HFF-Myc (cell line): ENCODE results near the gene WBP2.
"Not testable (repeated sequence)": the region's sequence is repeated elsewhere in the genome, so short reads cannot be mapped to it uniquely, and the experiment has no call there.

ENCODE experiments used
- DNase-seq: peaks from one replicate; pipeline ENCODE4 v3.0.0-alpha.2; 2011; ENCODE audit warnings: low read depth; ENCODE audit errors: extremely low read depth
- H3K4me3 ChIP-seq: replicated peaks from 2 replicates; pipeline ENCODE4 v1.5.1; 2011; ENCODE audit warnings: low read depth, mild to moderate bottlenecking, control low read depth, low read length
- TF ChIP-seq, protein P1 (sequence below): IDR thresholded peaks from 2 replicates; pipeline ENCODE4 v1.5.1; 2012; ENCODE audit warnings: mild to moderate bottlenecking, low read depth, low read length, control low read depth; ENCODE audit errors: missing control alignments

Gene WBP2

DNA sequence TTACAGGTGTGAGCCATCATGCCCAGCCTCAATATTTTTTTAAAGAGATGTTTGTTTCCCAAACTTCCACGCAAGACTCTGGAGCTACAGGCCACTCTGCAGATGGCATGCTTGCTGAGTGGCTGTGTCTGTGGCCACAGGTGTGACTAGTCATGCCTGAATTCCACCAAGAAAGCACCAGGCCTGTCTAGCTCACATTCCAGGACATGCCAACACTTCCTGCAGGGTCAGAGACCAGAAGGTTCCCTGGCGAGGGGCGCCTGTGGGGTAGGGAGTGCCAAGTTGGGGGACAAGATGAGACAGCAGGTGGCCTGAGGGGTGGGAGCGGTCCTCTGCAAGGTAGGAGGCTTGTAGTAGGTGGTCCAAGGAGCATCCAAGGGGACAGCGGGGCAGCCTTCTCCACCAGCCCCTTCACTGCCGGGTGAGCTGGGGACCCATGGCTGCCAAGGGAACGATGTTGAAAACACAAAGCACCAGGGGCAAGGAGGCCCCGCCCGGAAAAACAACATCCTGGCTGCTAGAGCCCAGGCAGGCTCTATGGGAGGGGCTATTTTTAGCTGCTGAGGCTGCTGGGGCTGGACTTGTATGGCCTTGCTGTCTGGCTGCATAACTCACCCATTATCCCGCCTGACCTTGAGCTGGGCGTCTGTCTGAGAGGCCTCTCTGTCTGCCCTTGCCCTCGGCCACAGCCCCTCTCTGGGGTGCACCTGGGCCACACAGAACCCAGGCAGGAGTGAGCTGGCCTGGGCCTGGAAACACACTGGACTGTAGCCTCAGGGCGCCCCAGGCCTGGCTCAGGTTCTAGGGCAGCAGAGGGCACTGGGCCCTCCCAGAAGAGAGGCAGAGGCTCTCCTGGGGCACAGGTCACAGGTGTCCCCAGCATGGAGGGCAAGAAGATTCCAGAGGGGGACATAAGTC is 17.6 kb upstream of the WBP2 start:
- DNase-seq, result no peak
- no peak overlapping the region for H3K4me3 ChIP-seq

DNA sequence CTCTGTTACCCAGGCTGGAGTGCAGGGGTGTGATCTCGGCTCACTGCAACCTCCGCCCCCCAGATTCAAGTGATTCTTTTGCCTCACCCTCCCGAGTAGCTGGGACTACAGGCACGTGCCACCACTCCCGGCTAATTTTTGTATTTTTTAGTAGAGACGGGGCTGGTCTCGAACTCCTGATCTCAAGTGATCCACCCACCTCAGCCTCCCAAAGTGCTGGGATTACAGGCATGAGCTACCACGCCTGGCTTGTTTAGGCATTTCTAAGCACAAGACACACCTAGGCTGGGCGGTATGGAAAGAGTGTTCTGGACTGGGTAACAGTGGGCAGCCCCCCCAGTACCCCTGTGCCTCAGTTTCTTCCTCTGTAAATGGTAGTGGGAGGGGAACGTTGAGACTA is 15.1 kb upstream of the WBP2 start:
- not testable (repeated sequence) for H3K4me3 ChIP-seq, DNase-seq

More for the DNA sequence above, 17.6 kb upstream of the WBP2 start:
- TF ChIP-seq, protein P1, sequence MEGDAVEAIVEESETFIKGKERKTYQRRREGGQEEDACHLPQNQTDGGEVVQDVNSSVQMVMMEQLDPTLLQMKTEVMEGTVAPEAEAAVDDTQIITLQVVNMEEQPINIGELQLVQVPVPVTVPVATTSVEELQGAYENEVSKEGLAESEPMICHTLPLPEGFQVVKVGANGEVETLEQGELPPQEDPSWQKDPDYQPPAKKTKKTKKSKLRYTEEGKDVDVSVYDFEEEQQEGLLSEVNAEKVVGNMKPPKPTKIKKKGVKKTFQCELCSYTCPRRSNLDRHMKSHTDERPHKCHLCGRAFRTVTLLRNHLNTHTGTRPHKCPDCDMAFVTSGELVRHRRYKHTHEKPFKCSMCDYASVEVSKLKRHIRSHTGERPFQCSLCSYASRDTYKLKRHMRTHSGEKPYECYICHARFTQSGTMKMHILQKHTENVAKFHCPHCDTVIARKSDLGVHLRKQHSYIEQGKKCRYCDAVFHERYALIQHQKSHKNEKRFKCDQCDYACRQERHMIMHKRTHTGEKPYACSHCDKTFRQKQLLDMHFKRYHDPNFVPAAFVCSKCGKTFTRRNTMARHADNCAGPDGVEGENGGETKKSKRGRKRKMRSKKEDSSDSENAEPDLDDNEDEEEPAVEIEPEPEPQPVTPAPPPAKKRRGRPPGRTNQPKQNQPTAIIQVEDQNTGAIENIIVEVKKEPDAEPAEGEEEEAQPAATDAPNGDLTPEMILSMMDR, result no peak

DNA sequence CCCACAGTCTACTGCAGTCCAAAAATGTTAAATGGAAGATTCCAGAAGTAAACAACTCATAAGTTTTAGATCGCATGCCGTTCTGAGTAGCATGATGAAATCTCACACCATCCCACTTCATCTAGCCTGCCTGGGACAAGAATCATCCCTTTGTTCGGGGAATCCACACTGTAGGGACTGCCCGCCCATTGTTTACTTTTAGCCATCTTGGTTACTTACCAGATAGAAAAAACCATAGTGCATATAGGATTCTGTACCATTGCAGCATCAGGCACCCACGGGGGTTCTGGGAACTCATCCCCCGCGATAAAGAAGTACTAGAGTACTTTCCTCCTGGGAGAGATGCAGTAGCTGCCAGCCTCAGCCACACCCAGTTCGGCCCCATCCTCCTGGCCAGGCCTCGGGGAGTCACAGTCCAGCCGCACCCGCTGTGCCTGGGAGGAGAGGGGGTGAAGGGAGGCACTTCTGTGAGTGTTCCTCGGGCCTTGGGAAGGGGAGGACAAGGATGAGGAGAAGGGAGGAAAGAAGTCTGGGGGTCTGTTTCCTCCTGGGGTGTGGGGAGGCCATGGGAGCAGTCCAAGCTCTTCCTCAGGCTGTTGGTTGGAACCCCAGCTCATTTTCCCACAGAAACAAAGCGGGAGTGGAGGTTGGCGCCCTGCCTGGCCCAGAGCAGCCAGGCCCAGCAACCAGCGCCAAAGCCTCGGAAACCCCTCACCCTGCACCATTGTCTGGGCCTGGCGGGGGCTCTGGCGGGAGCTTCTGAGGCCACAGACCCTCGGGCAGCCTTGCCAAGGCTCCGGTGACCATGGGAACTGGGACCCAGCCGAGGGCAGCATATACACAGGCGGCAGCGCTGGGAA is 14.4 kb upstream of the WBP2 start:
- TF ChIP-seq, protein P1, result no peak
- DNase-seq, result no peak
- H3K4me3 ChIP-seq, result no peak overlapping the region

DNA sequence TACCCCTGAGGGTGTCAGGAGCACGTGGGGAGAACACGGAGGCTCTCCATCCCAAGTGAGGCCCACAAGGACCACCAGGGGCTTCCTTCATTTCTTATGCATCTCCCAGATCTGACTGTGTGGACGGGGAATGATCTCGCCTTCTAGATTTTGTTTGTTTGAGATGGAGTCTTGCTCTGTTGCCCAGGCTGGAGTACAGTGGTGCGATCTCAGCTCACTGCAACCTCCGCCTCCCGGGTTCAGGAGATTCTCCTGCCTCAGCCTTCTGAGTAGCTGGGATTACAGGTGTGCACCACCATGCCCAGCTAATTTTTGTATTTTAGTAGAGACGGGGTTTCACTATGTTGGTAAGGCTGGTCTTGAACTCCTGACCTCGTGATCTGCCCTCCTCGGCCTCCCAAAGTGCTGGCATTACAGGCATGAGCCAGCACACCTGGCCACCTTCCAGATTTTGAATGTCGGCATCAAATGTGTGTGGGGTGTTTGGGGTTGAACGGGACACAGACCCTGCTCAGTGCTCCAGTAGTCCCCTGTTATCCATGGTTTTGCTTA is 13.7 kb upstream of the WBP2 start:
- not testable (repeated sequence) for DNase-seq, H3K4me3 ChIP-seq

DNA sequence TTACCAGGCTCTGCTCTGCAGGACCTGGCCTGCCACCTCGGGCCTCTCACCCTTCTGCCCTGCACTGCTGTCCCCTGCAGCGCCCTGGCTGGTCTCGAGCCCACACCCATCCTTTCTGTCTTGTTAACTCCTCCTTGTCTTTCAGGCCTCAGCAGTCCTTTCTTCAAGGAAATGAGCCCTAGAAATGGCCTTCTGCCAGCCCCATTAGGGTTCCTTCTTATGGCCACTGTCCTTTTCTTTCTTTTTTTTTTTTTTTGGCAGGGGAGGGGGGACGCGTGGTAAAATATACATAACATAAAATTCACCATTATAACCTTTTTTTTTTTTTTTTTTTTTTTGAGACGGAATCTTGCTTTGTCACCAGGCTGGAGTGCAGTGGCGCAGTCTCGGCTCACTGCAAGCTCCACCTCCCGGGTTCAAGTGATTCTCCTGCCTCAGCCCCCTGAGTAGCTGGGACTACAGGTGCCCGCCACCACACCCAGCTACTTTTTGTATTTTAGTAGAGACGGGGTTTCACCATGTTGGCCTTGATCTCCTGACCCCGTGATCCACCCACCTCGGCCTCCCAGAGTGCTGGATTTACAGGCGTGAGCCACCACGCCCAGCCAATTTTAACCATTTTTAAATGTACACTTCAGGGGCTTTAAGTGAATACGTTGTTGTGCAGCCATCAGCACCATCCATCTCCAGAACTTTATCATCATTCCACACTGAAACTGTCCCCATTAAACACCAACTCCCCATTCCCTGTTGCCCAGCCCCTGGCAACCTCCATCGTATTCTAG is 10.5 kb upstream of the WBP2 start:
- H3K4me3 ChIP-seq, DNase-seq: not testable (repeated sequence)

DNA sequence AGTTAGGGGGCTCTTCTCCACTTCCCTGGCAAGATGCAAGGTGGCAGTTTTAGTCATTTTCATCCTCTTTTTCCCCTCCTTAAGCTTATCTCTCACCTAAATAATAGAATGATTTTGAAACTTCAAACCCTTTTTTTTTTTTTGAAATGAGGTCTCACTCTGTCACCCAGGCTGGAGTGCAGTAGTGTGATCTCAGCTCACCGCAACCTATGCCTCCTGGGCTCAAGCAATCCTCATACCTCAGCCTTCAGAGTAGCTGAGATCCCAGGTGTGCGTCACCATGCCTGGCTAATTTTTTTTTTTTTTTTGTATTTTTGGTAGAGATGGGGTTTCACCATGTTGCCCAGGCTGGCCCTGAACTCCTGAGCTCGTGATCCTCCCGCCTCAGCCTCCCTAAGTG is 9.8 kb upstream of the WBP2 start:
- H3K4me3 ChIP-seq, DNase-seq: not testable (repeated sequence)

DNA sequence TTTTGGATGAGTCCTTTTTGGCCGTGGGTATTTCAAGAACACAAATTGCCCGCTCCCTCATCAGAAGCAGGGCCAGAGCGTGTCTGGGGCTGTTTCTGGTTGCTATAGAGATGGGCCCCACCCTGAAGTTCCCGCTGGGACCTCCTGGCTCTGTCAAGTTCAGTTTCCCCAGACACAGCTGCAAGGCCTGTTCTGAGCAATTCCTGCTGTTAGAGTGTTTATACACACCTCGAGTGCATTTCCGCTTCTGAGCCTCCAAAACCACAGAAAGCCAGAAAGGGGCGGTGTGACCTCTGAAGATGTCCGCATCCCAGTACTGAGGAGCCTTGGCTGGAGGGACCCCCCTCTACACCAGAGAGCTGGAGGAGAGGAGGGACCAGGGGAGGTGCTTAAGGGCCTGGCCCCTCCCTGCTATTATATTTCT is 9.3 kb upstream of the WBP2 start:
- no peak overlapping the region for H3K4me3 ChIP-seq
- TF ChIP-seq, protein P1, result no peak
- peak; percentile 89 for DNase-seq

DNA sequence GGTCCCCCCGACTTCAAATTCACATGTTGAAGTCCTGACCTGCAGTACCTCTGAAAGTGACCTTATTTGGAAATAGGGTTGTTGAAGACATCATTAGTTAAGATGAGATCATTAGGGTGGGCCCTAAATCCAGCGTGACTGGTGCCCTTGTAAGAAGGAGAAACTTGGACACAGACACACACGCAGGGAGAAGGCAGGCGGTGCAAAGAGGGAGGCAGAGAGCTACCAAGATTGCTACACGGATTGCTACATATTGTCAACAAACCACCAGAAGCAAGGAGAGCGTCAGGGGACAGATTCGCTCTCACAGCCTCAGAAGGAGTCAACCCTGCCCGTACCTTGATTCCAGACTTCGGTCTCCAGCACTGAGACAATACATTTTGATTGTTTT is 6.8 kb upstream of the WBP2 start:
- TF ChIP-seq, protein P1, result no peak
- DNase-seq, result no peak

DNA sequence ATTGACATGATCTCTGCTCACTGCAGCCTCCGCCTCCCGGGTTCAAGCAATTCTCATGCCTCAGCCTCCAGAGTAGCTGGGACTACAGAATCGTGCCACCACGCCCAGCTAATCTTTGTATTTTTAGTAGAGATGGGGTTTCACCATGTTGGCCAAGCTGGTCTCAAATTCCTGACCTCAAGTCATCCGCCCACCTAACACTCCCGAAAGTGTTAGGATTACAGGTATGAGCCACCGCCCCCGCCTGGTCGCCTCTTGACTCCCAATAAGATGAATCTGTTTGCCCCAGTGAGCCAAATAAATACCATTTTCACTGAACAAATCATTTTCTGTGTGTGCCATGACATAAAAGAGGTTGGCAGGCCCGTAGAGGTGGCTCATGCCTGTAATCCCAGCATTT is 4.2 kb upstream of the WBP2 start:
- DNase-seq, H3K4me3 ChIP-seq: not testable (repeated sequence)

More for the DNA sequence above, 6.8 kb upstream of the WBP2 start:
- no peak overlapping the region for H3K4me3 ChIP-seq
